ENCODE measurements around the gene MTFR1L. TPM values are rescaled to one million over a fixed set of nuclear protein-coding genes. Genes with fewer than 3 reads are reported as not detected.

MTFR1L gene
- total RNA-seq, 1 experiment from 2014 or later: 28.9 TPM

- Mint-ChIP-seq H3K4me3 (no peak overlapping the region), H3K4me1 (peaks cover 7% of the 10 kb centered on the region), H3K36me3 (peaks cover 18% of the 10 kb centered on the region), H3K9me3 (no peaks in the 10 kb centered on the region), H3K27ac (no peak overlapping the region), H3K27me3 (ENCODE audit: low read depth) (no peaks in the 10 kb centered on the region)
- ChIA-PET CTCF (interaction anchor here (0.7 to 4.7 kb wide), 9 partner anchors 9 to 288 kb away, joined by 3 to 80 read pairs (median 4); partner anchors contain the start of gene SELENON), POLR2A (no interaction called here)
- no peak for ATAC-seq
- DNase-seq (ENCODE audit: low spot score): no peak
- TF ChIP-seq, protein P1, sequence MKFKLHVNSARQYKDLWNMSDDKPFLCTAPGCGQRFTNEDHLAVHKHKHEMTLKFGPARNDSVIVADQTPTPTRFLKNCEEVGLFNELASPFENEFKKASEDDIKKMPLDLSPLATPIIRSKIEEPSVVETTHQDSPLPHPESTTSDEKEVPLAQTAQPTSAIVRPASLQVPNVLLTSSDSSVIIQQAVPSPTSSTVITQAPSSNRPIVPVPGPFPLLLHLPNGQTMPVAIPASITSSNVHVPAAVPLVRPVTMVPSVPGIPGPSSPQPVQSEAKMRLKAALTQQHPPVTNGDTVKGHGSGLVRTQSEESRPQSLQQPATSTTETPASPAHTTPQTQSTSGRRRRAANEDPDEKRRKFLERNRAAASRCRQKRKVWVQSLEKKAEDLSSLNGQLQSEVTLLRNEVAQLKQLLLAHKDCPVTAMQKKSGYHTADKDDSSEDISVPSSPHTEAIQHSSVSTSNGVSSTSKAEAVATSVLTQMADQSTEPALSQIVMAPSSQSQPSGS (CRISPR knock-in tag; IDR thresholded peaks at IDR 0.05; ENCODE audit: borderline replicate concordance, low read depth): no peak
- TF ChIP-seq ZMAT4 (CRISPR knock-in tag; IDR thresholded peaks at IDR 0.05): no peak
- TF ChIP-seq ZNF425 (CRISPR knock-in tag; conservative IDR thresholded peaks at IDR 0.05): no peak
- no peak for TF ChIP-seq ZNF138 (CRISPR knock-in tag; conservative IDR thresholded peaks at IDR 0.05)
- TF ChIP-seq ZNF416 (CRISPR knock-in tag; IDR thresholded peaks at IDR 0.05): no peak
- no peak for TF ChIP-seq FOXK1 (CRISPR knock-in tag; IDR thresholded peaks at IDR 0.05)
- TF ChIP-seq TEAD1 (CRISPR knock-in tag; IDR thresholded peaks at IDR 0.05): no peak
- TF ChIP-seq, protein P2, sequence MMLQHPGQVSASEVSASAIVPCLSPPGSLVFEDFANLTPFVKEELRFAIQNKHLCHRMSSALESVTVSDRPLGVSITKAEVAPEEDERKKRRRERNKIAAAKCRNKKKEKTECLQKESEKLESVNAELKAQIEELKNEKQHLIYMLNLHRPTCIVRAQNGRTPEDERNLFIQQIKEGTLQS (CRISPR knock-in tag; conservative IDR thresholded peaks at IDR 0.05): no peak
- TF ChIP-seq IRF1 (CRISPR knock-in tag; IDR thresholded peaks at IDR 0.05): no peak
- no peak for TF ChIP-seq ZBTB21 (CRISPR knock-in tag; IDR thresholded peaks at IDR 0.05; ENCODE audit: borderline replicate concordance)
- no peak for TF ChIP-seq CBFB (CRISPR knock-in tag; IDR thresholded peaks at IDR 0.05; ENCODE audit: low read depth)
- no peak for TF ChIP-seq CREM (CRISPR knock-in tag; IDR thresholded peaks at IDR 0.05)
- no peak for TF ChIP-seq MXD4 (CRISPR knock-in tag; IDR thresholded peaks at IDR 0.05; ENCODE audit: borderline replicate concordance)
- no peak for TF ChIP-seq EMX1 (CRISPR knock-in tag; IDR thresholded peaks at IDR 0.05)
- TF ChIP-seq PRRX2 (CRISPR knock-in tag; IDR thresholded peaks at IDR 0.05): no peak
- no peak for TF ChIP-seq GTF2I (CRISPR knock-in tag; conservative IDR thresholded peaks at IDR 0.05)
- TF ChIP-seq, protein P3, sequence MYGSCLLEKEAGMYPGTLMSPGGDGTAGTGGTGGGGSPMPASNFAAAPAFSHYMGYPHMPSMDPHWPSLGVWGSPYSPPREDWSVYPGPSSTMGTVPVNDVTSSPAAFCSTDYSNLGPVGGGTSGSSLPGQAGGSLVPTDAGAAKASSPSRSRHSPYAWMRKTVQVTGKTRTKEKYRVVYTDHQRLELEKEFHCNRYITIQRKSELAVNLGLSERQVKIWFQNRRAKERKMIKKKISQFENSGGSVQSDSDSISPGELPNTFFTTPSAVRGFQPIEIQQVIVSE (CRISPR knock-in tag; IDR thresholded peaks at IDR 0.05; ENCODE audit: borderline replicate concordance): no peak
These were observed 11.1 kb upstream of the MTFR1L start for GRCh38 chr1:25808481-25809244.

DNA sequence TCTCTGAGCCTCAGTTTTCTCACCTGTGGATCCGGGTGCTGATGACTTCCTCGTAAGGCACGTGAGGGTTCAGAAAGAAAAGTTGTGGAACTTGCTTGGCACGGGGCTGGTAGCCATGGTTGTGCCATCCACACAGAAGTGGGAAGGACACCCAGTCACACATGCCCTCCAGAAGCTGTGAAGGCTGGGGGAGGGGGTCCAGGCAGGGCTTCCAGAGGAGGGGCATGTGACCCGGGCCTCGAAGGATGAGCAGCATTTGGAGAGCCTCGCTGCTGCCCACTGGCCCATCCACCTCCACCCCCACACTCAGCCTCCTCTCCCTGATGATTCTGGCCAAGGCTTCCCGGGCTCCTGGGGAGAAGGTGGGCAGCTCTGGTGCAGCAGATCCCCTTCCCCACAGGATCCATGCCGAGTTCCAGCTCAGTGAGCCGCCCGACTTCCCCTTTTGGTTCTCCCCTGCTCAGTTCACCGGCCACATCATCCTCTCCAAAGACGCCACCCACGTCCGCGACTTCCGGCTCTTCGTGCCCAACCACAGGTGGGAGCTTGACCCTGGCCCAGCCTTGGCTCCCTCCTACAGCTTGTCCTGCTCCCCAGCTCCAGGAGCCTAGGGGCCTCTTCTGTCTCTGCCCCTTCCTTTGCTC is 10.3 kb upstream of the MTFR1L start:
- no peak overlapping the region for H3K4me3 Mint-ChIP-seq
- CTCF ChIA-PET: interaction anchor here (0.6 to 4.7 kb wide), 17 partner anchors 9 to 305 kb away, joined by 3 to 80 read pairs (median 8); partner anchors contain the start of genes MTFR1L and SELENON
- ATAC-seq (no peak), DNase-seq (ENCODE audit: low spot score) (no peak)
- H3K27ac Mint-ChIP-seq: no peak overlapping the region
- peaks cover 18% of the 10 kb centered on the region for H3K36me3 Mint-ChIP-seq
- no peaks in the 10 kb centered on the region for H3K9me3 Mint-ChIP-seq
- H3K4me1 Mint-ChIP-seq: 0 out of 2 replicates have a peak, but pooled peaks cover 3% of the 10 kb centered on the region
- POLR2A ChIA-PET: no interaction called here
- H3K27me3 Mint-ChIP-seq (ENCODE audit: low read depth): no peaks in the 10 kb centered on the region
- no peak for TF ChIP-seq ZNF532 (CRISPR knock-in tag; IDR thresholded peaks at IDR 0.05; ENCODE audit: borderline replicate concordance)
